Tibial nerve (tissue), 4 donors: ENCODE results near the gene VMAC.

Source experiments
- CTCF ChIP-seq, 5 experiments: fragments of 200-600 bp in 3 of 5; fragments of 450-650 bp in 2 of 5; sonication (generic) in 3 of 5; IDR thresholded peaks; one replicate each; pipeline ENCODE4 v1.5.1; 2016 to 2019; ENCODE audit warnings: antibody characterized with exemption in 5 of 5, mild to moderate bottlenecking in 3 of 5, moderate library complexity in 2 of 5
- EP300 ChIP-seq, 2 donors: sonication (generic); formaldehyde crosslinking; IDR thresholded peaks; one replicate each; pipeline ENCODE4 v1.6.1; 2017; ENCODE audit warnings: antibody characterized with exemption in 2 of 2, mild to moderate bottlenecking in 1 of 2
- POLR2A ChIP-seq, 2 donors: fragments of 450-650 bp; IDR thresholded peaks; one replicate each; pipeline ENCODE4 v1.6.1; 2017; ENCODE audit warnings: antibody characterized with exemption in 2 of 2, mild to moderate bottlenecking in 2 of 2, moderate library complexity in 2 of 2

DNA sequence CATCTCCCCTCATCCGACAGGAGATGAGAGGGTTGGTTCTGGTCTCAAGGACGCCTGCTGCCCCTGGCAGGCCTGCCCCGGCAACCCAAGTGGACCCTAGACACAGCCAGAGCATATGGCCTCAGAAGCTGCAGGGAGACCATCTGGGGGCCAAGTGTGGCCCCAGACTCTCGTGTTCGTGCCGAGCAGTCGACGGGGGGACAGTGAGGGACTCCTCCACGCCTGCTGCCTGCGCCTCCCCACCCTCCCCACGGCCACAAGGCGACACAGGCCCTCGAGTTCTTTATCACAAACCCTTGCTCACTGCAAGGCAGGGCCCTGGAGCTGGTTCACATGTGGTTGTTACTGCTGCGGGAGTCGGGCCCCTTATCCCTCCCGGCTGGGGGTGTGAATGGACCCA lies 18.7 kb downstream of the VMAC start:
- TF ChIP-seq CTCF (IDR thresholded peaks at IDR 0.05), result no peak
- TF ChIP-seq POLR2A (IDR thresholded peaks at IDR 0.05), result no peak
- TF ChIP-seq EP300 (IDR thresholded peaks at IDR 0.05), result no peak
